GM18505 (cell line): ENCODE data around the gene ENPP7.

Experiments used
- ATAC-seq: cut with Tn5 transposase; IDR thresholded peaks from one replicate; pipeline ENCODE4 v1.9.1; 2021; ENCODE audit not compliant: unreplicated experiment
- POLR2A ChIP-seq: IDR thresholded peaks from 4 replicates; pipeline ENCODE4 v1.6.1; 2011; ENCODE audit warnings: borderline replicate concordance; ENCODE audit not compliant: insufficient read depth, insufficient read length; ENCODE audit errors: extremely low read depth

Gene ENPP7

GRCh38 chr17:79785900-79786810 is 55.4 kb downstream of the ENPP7 start:
- ATAC-seq, result no peak
- no peak for TF ChIP-seq POLR2A

GRCh38 chr17:79786930-79787643 is 56.3 kb downstream of the ENPP7 start:
- ATAC-seq, result no peak
- no peak for TF ChIP-seq POLR2A

DNA sequence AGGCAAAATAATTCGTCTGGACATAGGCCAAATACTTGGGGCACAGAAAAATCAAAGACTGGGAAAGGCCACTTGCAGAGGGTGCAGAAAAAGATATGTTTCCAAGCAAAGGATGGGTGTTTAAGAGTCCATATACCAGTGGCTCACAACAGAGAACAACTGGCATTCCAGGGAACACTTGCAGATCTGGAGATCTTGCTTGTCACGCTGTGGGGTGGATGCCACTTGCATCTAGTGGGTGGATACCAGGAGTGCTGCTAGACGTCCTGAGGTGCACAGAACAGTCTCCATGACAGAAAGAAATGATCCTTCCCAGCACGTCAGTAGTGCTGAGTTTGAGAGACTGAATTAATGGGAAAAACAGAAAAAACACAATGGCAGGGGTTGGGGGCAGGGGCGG is 57.7 kb downstream of the ENPP7 start:
- no peak for ATAC-seq
- TF ChIP-seq POLR2A, result no peak

- ATAC-seq, result no peak
- TF ChIP-seq POLR2A, result no peak
These were observed 58.5 kb downstream of the ENPP7 start for GRCh38 chr17:79788989-79789942.

- TF ChIP-seq POLR2A, result no peak
- ATAC-seq, result no peak
These were observed 59.4 kb downstream of the ENPP7 start for GRCh38 chr17:79789943-79790804.

DNA sequence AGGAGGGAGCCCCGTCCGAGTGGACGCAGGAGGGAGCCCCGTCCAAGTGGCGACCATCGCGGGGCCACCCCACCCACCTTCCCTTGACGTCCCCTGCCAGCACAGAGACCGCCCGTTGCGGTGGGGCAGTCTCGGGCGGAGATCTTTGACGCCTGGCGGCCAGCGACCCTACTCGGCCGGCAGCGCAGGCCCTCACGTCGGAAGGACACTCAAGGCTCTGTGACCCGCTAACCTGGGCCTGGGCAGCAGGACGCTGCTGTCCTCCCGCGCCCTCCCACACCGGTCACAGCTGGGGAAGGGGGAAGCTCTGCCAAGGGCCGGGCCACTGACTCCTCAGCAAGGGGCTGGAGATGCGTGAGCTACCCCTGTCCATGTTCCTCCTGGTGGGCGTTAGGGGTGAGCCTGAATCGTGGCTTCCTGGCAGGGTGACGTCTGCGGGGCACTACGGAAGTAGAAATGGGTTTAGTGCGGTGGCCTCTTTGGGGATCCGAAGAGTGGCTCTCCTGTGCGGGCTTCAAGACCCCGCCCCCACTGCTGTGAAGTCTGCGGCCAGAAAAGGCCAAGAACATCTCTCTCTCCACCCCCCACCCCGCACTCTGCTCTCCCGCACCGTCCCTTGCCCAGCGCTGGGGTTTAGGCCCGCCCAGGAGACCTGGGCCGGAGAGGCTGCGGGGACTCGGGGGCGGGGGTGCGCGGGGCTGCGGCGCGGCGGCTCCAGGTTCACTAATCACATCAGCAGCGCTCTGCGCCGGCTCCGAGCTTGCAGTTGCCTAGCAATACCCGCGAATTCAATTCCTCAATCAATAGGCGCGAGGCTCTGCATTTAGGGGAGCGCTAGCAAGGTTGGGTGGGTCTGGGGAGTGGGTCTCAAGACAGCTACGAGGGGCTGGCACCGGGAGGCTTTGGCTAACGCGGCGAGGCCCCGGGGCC is 60.3 kb downstream of the ENPP7 start:
- no peak for TF ChIP-seq POLR2A
- ATAC-seq, result no peak

- no peak for ATAC-seq
These were observed 61.0 kb downstream of the ENPP7 start for GRCh38 chr17:79791735-79792161.

More at GRCh38 chr17:79791735-79792161, 61.0 kb downstream of the ENPP7 start:
- no peak for TF ChIP-seq POLR2A
